ENCODE data around the gene PTGES3L.

PTGES3L gene

GRCh38 chr17:42991471-42991870 lies 11.6 kb upstream of the PTGES3L start:
- TF ChIP-seq, protein P1, sequence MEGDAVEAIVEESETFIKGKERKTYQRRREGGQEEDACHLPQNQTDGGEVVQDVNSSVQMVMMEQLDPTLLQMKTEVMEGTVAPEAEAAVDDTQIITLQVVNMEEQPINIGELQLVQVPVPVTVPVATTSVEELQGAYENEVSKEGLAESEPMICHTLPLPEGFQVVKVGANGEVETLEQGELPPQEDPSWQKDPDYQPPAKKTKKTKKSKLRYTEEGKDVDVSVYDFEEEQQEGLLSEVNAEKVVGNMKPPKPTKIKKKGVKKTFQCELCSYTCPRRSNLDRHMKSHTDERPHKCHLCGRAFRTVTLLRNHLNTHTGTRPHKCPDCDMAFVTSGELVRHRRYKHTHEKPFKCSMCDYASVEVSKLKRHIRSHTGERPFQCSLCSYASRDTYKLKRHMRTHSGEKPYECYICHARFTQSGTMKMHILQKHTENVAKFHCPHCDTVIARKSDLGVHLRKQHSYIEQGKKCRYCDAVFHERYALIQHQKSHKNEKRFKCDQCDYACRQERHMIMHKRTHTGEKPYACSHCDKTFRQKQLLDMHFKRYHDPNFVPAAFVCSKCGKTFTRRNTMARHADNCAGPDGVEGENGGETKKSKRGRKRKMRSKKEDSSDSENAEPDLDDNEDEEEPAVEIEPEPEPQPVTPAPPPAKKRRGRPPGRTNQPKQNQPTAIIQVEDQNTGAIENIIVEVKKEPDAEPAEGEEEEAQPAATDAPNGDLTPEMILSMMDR (conservative IDR thresholded peaks at IDR 0.05; ENCODE audit: control insufficient read depth, insufficient read depth, low read depth, low read length): no peak

DNA sequence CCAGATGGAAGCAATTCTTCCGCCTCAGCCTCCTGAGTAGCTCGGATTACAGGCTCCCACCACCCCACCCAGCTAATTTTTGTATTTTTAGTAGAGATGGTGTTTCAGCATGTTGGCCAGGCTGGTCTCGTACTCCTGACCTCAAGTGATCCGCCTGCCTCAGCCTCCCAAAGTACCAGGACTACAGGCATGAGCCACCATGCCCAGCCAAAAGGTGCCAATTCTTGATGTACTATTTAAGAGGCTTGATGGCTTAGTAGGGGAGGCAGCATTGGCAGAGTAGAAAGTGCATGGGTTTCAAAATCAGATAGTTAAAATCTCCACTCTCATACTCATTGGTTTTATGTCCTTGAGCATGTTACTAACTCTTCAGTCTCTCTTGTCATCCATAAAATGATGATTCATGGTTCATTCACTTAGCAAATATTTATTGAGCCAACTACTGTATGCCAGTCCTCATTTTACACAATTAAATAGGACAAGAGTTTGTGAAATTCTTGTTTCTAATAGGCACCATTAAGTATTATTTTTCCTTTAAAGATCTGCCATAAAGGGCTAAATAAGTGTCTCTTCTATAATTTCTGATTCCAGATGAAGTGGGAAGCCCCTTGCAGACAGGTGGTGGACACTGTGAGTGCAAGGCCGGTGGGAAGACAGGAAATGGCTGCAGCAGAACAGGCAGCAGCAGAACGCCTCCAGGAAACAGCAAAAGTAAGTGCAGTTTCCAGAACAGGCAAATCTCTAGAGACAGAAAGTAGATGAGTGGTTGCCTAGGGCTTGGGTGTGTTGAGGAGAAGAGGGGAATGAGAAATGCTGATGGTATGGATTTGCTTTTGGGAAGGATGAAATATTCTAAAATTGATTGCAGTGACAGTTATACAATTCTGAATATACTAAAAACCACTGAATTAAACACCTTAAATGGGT lies 10.1 kb upstream of the PTGES3L start:
- DNase-seq (ENCODE audit: low read depth): peak; percentile 67
- TF ChIP-seq, protein P1 (conservative IDR thresholded peaks at IDR 0.05; ENCODE audit: control insufficient read depth, insufficient read depth, low read depth, low read length): no peak
- H3K4me3 ChIP-seq (ENCODE audit: control insufficient read depth, low read depth, low read length): no peak overlapping the region

More at GRCh38 chr17:42991471-42991870, 11.6 kb upstream of the PTGES3L start:
- no peak overlapping the region for H3K4me3 ChIP-seq (ENCODE audit: control insufficient read depth, low read depth, low read length)
- DNase-seq (ENCODE audit: low read depth): no peak

- TF ChIP-seq, protein P1 (conservative IDR thresholded peaks at IDR 0.05; ENCODE audit: control insufficient read depth, insufficient read depth, low read depth, low read length): no peak
- DNase-seq (ENCODE audit: low read depth): no peak
- no peak overlapping the region for H3K4me3 ChIP-seq (ENCODE audit: control insufficient read depth, low read depth, low read length)
Observed at GRCh38 chr17:42989141-42989540, 9.3 kb upstream of the PTGES3L start.

GRCh38 chr17:42985225-42985624 lies 5.3 kb upstream of the PTGES3L start:
- H3K4me3 ChIP-seq (ENCODE audit: control insufficient read depth, low read depth, low read length): no peak overlapping the region
- TF ChIP-seq, protein P1 (conservative IDR thresholded peaks at IDR 0.05; ENCODE audit: control insufficient read depth, insufficient read depth, low read depth, low read length): no peak
- no peak for DNase-seq (ENCODE audit: low read depth)

DNA sequence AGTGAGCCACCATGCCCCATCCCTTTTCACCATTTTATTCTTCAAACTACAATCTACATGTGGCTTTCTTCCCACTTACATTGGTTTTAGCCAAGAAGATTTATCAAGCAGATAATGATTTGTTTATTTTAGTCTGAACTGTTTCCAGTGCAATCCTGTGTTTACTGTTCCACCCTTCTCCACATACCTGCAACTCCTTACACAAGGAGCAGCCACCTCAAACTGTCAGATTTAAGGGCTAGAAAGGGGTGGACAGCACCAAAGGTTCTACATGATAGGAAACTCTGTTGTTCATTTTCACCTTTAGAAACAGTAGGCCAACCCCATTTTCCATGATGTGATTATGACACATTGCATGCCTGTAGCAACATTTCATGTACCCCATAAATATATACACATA lies 2.4 kb upstream of the PTGES3L start:
- TF ChIP-seq, protein P1 (conservative IDR thresholded peaks at IDR 0.05; ENCODE audit: control insufficient read depth, insufficient read depth, low read depth, low read length): no peak
- no peak for DNase-seq (ENCODE audit: low read depth)
- no peak overlapping the region for H3K4me3 ChIP-seq (ENCODE audit: control insufficient read depth, low read depth, low read length)

GRCh38 chr17:42980766-42981397 lies 1.0 kb upstream of the PTGES3L start:
- DNase-seq (ENCODE audit: low read depth): peak; percentile 62
- TF ChIP-seq, protein P1 (conservative IDR thresholded peaks at IDR 0.05; ENCODE audit: control insufficient read depth, insufficient read depth, low read depth, low read length): no peak
- peak overlapping the region; percentile 76 for H3K4me3 ChIP-seq (ENCODE audit: control insufficient read depth, low read depth, low read length)

All from fibroblast of mammary gland (primary cell).